LNCaP clone FGC (cell line): ENCODE results near the gene OR1B1.

Source experiments
- DNase-seq: peaks from one replicate; pipeline ENCODE4 v3.0.0-alpha.2; 2011; ENCODE audit warnings: low read depth
- H3K4me3 ChIP-seq: 2 replicates; pipeline ENCODE4 v1.5.1; 2011; ENCODE audit warnings: mild to moderate bottlenecking, low read depth, low read length, control low read depth
- TF ChIP-seq, protein P1 (sequence below): IDR thresholded peaks from 2 replicates; pipeline ENCODE4 v1.5.1; 2012; ENCODE audit warnings: mild to moderate bottlenecking; ENCODE audit not compliant: control insufficient read depth, insufficient read depth; ENCODE audit errors: extremely low read depth

OR1B1 gene

DNA sequence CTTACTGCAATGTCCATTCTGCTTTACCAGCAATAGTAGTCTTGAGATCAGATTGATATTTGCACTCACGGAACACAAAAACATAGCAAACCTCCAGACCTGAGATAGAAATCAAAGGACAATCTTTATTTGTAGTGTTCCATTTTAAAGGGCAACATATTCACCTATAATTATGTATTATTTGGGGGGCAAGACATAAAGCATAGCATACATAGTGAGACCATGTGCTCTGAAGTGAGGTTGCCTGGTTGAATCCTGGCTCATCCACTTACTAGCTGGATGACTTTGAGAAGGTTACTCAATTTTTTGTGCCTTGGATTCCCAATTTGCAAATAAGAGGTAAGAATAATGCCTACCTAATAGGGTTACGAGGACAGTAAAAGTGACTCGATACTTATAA lies at the start of gene OR1B1:
Gene OR1B1, minus strand, starts transcription at position 101 of the 400 bp plus-strand sequence.
- no peak for DNase-seq
- TF ChIP-seq, protein P1, sequence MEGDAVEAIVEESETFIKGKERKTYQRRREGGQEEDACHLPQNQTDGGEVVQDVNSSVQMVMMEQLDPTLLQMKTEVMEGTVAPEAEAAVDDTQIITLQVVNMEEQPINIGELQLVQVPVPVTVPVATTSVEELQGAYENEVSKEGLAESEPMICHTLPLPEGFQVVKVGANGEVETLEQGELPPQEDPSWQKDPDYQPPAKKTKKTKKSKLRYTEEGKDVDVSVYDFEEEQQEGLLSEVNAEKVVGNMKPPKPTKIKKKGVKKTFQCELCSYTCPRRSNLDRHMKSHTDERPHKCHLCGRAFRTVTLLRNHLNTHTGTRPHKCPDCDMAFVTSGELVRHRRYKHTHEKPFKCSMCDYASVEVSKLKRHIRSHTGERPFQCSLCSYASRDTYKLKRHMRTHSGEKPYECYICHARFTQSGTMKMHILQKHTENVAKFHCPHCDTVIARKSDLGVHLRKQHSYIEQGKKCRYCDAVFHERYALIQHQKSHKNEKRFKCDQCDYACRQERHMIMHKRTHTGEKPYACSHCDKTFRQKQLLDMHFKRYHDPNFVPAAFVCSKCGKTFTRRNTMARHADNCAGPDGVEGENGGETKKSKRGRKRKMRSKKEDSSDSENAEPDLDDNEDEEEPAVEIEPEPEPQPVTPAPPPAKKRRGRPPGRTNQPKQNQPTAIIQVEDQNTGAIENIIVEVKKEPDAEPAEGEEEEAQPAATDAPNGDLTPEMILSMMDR = no peak
- no peak within 1 kb of the TSS for H3K4me3 ChIP-seq

DNA sequence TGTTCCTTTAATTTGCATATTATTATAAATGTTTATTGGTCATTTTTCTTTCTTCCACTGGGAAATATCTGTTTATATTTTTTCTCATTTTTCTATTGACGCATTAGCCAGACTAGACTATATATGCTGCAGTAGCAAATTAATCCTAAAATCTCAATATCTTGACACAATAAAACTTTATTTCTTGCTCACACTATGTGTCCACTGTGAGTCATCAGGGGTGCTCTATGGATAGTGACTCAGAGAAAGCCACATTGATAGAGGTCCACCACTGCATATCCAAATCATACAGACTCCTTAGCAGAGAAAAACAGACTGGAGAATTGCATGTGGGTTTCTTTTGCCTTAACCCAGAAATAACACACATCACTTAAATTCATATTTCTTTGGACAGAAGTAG lies 38.3 kb upstream of the OR1B1 start:
- no peak overlapping the region for H3K4me3 ChIP-seq
- DNase-seq = no peak
- TF ChIP-seq, protein P1 = no peak

DNA sequence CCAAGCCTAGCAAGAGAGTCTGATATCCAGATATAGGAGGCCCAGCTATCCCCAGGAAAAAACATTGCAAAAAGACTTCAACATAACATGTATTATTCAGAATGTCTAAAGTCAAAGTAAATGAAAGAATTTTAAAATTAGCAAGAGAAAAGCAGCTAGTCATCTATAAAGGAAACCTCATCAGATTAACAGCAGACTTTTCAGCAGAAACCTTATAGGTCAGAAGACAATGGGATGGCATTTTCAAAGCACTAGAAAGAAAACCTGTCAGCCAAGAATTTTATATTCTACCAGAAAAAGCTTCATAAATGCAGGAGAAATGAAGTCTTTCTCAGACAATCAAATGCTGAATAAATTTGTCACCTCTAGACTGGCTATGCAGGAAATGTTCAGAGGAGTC lies 27.4 kb upstream of the OR1B1 start:
- no peak overlapping the region for H3K4me3 ChIP-seq
- no peak for DNase-seq
- TF ChIP-seq, protein P1 = no peak

DNA sequence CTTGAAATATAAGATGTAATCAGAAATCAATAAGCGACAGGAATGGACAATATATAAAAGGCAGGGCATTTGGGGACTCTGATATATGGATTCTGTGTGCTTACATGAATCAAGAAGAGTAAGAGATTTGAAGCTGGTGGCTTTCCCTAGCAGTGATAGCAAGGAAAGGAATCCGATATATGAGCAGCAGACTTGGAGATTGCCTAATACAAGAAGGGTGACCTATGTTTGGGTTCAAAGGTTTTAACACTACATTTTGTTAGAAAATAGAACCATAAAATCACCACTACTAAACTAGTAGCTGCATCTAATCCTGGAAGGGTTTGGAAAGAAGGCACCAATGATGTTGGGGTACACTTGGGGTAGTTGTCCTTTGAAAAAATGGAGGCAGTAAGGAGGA lies 15.1 kb upstream of the OR1B1 start:
- TF ChIP-seq, protein P1 = no peak
- H3K4me3 ChIP-seq = no peak overlapping the region
- DNase-seq = no peak

DNA sequence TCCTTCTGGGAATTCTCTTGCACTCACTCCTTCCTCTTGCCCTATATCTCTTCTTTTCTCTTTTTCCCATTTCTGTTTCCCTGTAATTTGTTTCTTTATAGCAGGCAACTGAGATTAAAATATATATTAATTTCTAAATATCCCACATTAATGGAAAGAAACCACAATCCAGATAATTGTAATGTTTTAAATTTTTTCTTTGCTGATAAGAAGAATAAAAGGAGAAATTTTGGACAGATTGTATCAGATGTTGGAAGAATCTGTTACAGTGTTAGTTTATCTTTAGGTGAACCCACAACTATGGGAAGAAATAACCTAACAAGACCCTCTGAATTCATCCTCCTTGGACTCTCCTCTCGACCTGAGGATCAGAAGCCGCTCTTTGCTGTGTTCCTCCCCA lies 4.0 kb upstream of the OR1B1 start, which contains the start of gene OR1L1:
Gene OR1L1, plus strand, starts transcription at position 301 of the 400 bp plus-strand sequence. Its CDS starts 0 bp downstream, at position 301.
- TF ChIP-seq, protein P1 = no peak
- DNase-seq = no peak
- H3K4me3 ChIP-seq = no peak within 1 kb of the TSS

DNA sequence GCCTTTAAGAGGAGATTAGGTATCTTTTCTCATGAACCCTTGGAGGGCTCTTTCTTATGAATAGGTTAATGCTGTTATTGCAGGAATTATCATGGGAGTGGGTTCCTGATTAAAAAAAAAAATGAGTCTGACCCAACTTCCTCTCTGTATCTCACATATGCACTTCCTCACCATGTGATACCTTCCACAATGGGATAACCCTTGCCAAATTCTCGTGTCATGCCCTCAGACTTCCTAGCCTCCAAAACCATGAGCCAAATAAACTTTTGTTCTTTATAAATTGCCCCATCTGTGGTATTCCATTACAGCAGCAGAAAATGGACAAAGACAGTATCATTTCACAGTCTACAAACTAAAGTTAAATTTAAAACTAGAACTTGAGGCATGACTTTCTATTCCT lies 1.0 kb downstream of the OR1B1 start:
- TF ChIP-seq, protein P1 = no peak
- H3K4me3 ChIP-seq = no peak overlapping the region
- no peak for DNase-seq

DNA sequence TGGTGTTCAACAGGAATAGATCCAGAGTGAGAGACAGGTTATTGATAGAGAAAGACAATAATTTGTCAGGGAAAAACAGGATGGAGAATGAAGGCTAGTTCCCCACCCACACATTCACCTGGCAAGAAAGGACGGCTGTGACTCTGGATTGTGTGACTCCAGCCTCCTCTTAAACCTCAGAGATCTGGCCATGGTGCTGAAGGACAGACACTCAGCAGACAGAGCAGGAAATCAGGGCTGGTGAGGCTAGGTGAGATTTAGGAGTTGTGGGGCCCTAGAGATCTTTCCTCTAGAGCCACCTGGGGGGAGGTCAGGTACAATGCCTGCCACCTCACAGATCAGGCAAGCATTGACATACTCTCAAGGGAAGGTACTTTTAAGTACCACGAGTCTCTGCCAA lies 15.2 kb downstream of the OR1B1 start:
- TF ChIP-seq, protein P1 = no peak
- DNase-seq = no peak
- H3K4me3 ChIP-seq = no peak overlapping the region
